Neutrophil (primary cell): ENCODE results near the gene CAPN2.

Experiments used
- H3K27ac ChIP-seq: fragments of 200-600 bp; sonication (generic); 2 replicates; pipeline ENCODE4 v1.5.1; 2016; ENCODE audit warnings: mild to moderate bottlenecking, moderate library complexity
- H3K27me3 ChIP-seq: fragments of 200-600 bp; sonication (generic); 2 replicates; pipeline ENCODE4 v1.6.0; 2016; ENCODE audit warnings: mild to moderate bottlenecking
- H3K36me3 ChIP-seq: fragments of 200-600 bp; sonication (generic); 2 replicates; pipeline ENCODE4 v1.5.1; 2017
- H3K4me1 ChIP-seq, 2 experiments: fragments of 200-600 bp in 1 of 2; sonication (generic) in 1 of 2; 1 replicate in 1 of 2; 2 replicates in 1 of 2; pipeline versions ENCODE4 v1.5.1 to v1.6.1; 2013 to 2016; ENCODE audit warnings: low read depth in 1 of 2, low read length in 1 of 2, mild to moderate bottlenecking in 1 of 2, moderate library complexity in 1 of 2; ENCODE audit not compliant: control insufficient read depth in 1 of 2, insufficient read depth in 1 of 2
- H3K4me3 ChIP-seq, 2 experiments: fragments of 200-600 bp in 1 of 2; sonication (generic) in 1 of 2; 1 replicate in 1 of 2; 2 replicates in 1 of 2; pipeline ENCODE4 v1.5.1; 2013 to 2016; ENCODE audit warnings: low read depth in 1 of 2, low read length in 1 of 2, mild to moderate bottlenecking in 1 of 2, moderate library complexity in 1 of 2
- H3K9me3 ChIP-seq: fragments of 200-600 bp; sonication (generic); 2 replicates; pipeline ENCODE4 v1.5.1; 2016
- CTCF ChIP-seq: fragments of 200-600 bp; sonication (generic); IDR thresholded peaks from 2 replicates; pipeline ENCODE4 v1.5.1; 2016; ENCODE audit warnings: antibody characterized with exemption

Gene CAPN2

GRCh38 chr1:223669003-223669795 is 43.1 kb upstream of the CAPN2 start:
- H3K4me1 ChIP-seq: no peaks in the 10 kb centered on the region
- H3K4me3 ChIP-seq: no peak overlapping the region
- H3K27me3 ChIP-seq: peaks cover 46% of the 10 kb centered on the region
- H3K9me3 ChIP-seq: no peaks in the 10 kb centered on the region
- no peaks in the 10 kb centered on the region for H3K36me3 ChIP-seq
- TF ChIP-seq CTCF: no peak
- H3K27ac ChIP-seq: no peak overlapping the region

GRCh38 chr1:223670458-223671159 is 41.7 kb upstream of the CAPN2 start:
- no peak for TF ChIP-seq CTCF
- H3K9me3 ChIP-seq: no peaks in the 10 kb centered on the region
- no peaks in the 10 kb centered on the region for H3K36me3 ChIP-seq
- H3K27me3 ChIP-seq: peaks cover 32% of the 10 kb centered on the region
- H3K4me1 ChIP-seq: no peaks in the 10 kb centered on the region
- no peak overlapping the region for H3K4me3 ChIP-seq
- no peak overlapping the region for H3K27ac ChIP-seq

- no peaks in the 10 kb centered on the region for H3K9me3 ChIP-seq
- peaks cover 8% of the 10 kb centered on the region for H3K27me3 ChIP-seq
- no peaks in the 10 kb centered on the region for H3K36me3 ChIP-seq
- H3K4me1 ChIP-seq: no peaks in the 10 kb centered on the region
- H3K4me3 ChIP-seq: no peak overlapping the region
- TF ChIP-seq CTCF: no peak
- no peak overlapping the region for H3K27ac ChIP-seq
These were observed 38.0 kb upstream of the CAPN2 start for GRCh38 chr1:223674119-223674890.

GRCh38 chr1:223678841-223679240 is 33.5 kb upstream of the CAPN2 start:
- H3K27ac ChIP-seq: no peak overlapping the region
- H3K4me1 ChIP-seq: no peaks in the 10 kb centered on the region
- no peaks in the 10 kb centered on the region for H3K9me3 ChIP-seq
- no peak for TF ChIP-seq CTCF
- no peaks in the 10 kb centered on the region for H3K36me3 ChIP-seq
- H3K27me3 ChIP-seq: peaks cover 27% of the 10 kb centered on the region
- no peak overlapping the region for H3K4me3 ChIP-seq

- no peak for TF ChIP-seq CTCF
- Histone ChIP-seq H3K4me3 (no peak overlapping the region), H3K36me3 (no peaks in the 10 kb centered on the region), H3K4me1 (no peaks in the 10 kb centered on the region), H3K9me3 (no peaks in the 10 kb centered on the region), H3K27me3 (peaks cover 33% of the 10 kb centered on the region), H3K27ac (no peak overlapping the region)
These were observed 32.2 kb upstream of the CAPN2 start for GRCh38 chr1:223680188-223680587.
